Activated CD4-positive, alpha-beta T cell treated with anti-CD3 and anti-CD28 coated beads, Interleukin-2, amount 50 U/mL, for 1 hour (primary cell): ENCODE results near the gene NUTM2B.
"Not testable (repeated sequence)": the region's sequence is repeated elsewhere in the genome, so short reads cannot be mapped to it uniquely, and the experiment has no call there.

Experiments
- DNase-seq: peaks from one replicate; pipeline ENCODE4 v3.0.0-alpha.2; 2020

NUTM2B gene, protein sequence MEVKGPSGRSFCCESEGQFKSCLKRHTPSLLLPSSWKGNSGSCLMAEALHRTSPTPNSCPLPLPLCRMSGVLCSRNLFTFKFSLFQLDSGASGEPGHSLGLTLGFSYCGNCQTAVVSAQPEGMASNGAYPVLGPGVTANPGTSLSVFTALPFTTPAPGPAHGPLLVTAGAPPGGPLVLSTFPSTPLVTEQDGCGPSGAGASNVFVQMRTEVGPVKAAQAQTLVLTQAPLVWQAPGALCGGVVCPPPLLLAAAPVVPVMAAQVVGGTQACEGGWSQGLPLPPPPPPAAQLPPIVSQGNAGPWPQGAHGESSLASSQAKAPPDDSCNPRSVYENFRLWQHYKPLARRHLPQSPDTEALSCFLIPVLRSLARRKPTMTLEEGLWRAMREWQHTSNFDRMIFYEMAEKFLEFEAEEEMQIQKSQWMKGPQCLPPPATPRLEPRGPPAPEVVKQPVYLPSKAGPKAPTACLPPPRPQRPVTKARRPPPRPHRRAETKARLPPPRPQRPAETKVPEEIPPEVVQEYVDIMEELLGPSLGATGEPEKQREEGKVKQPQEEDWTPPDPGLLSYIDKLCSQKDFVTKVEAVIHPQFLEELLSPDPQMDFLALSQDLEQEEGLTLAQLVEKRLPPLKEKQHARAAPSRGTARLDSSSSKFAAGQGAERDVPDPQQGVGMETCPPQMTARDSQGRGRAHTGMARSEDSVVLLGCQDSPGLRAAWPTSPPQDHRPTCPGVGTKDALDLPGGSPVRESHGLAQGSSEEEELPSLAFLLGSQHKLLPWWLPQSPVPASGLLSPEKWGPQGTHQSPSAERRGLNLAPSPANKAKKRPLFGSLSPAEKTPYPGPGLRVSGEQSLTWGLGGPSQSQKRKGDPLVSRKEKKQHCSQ

GRCh38 chr10:79702927-79703326, at the start of gene NUTM2B:
Gene NUTM2B, plus strand, starts transcription at chr10:79703227. Its CDS starts 383 bp downstream, at chr10:79703610.
- not testable (repeated sequence) for DNase-seq

DNA sequence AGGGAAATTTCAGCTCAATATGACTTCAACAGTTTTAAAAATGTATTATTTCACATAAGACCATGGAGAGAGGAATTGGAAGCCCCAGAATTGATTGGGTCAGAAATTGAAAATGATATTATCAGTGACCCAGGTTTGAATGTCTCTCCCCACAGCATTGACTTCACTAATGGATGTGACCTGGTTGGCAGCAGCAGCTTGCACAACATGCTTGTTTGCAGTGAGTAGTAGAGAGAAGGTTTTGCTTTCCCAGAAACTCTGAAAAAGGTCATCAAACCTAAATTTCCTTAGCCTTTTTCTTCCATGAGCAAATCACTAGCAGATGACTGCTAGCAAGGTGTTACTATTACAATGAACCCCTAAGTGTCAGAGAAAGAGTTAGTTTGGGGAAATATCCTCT, 39.7 kb upstream of the NUTM2B start:
- DNase-seq = not testable (repeated sequence)

GRCh38 chr10:79664686-79665085, 38.3 kb upstream of the NUTM2B start:
- DNase-seq = not testable (repeated sequence)

DNA sequence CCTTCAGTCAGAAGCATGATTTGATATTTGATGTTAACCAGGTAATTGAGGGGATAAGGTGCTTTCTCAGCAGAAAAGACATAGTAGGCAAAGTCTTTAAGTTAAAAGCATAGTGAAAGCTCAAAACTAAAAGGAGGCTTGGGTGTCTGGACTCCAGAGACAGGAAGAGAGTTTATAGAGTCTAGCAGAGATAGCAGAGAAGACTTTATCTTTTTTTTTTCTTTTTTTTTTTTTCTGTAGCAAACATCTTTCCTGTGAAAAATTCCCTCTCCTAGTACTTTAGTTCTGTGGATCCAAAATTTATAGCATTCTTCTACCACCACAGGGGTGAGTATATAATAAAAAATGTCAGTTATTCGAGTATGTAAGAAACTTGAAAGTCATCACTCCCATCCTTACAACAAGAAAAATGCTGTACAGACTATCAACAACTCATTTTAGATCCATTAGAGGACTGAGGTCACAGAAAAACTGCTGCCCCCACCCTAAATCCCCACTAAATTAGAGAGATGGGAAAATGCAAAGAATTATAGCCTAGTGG, 33.7 kb upstream of the NUTM2B start:
- DNase-seq = not testable (repeated sequence)

GRCh38 chr10:79674878-79675277, 28.1 kb upstream of the NUTM2B start:
- not testable (repeated sequence) for DNase-seq

DNA sequence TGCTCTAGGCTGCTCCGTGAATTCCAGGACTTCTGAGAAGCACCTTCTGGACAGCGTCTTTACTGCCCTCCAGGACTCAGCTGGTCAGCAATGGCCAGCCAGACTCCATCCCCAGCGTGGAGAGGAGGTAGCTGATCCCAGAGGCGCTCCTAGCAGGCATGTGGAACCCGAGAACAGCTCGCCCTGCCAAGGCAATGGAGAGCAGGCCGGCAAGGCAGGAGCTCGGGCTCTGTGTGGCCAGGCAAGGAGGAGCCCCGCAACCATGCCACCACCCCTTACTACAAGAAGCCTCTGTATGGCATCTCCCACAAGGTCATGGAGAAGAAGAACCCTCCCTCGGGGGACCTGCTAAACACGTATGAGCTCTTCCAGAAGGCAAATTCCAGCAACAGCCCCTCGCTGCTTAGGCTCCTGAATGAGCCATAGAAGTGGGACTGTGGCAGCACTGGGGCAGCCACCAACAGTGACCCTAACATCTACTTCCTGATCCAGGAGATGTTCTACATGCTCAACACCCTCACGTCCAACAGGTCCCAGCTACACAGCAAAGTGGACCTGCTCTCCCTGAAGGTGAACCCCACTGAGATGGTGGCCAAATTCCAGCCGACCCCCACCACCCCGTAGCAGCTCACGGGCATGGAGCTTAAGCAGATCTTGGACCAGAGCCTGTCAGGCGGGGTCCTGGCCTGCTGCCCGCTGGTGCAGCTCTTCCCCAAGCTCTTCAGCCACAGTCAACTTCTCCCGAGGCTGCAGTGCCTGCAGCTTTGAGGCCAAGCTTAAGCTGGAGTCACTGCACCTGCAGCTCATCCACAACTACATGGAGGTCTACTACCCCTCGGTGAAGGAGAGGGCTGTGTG, 19.8 kb upstream of the NUTM2B start:
- not testable (repeated sequence) for DNase-seq

DNA sequence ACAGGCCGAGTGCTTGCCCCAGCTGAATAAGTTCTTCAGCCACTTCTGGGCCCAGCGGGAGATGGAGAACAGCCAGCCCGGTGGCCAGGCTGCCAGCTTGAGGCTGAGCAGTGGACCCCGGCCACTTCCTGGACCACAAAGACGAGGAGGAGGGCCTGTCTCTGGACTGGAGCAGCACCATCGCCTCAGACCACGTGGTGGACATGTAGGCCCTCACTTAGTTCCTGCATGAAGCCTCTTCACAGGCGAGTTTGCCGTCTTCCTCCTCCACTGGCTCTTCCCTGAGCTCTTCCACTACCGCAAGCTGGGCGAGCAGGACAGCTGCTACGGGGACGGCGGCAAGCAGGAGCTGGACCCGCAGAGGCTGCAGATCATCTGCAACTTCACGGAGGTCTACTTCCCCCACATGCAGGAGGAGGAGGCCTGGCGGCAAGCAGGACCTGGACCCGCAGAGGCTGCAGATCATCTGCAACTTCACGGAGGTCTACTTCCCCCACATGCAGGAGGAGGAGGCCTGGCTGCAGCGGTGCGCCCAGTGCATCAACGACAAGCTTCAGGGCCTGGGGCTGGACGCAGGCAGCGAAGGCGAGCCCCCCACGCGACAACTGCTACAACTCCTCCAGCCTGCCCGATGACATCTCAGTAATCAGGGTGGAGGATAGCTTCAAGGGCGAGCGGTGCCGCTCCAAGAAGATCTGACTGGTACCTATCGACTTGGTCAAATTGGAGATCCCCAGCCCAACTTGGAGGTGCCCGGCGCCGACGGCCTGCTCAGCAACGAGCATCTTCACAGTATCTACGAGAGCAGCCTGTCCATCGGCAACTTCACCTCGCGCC, 18.9 kb upstream of the NUTM2B start:
- DNase-seq = not testable (repeated sequence)

DNA sequence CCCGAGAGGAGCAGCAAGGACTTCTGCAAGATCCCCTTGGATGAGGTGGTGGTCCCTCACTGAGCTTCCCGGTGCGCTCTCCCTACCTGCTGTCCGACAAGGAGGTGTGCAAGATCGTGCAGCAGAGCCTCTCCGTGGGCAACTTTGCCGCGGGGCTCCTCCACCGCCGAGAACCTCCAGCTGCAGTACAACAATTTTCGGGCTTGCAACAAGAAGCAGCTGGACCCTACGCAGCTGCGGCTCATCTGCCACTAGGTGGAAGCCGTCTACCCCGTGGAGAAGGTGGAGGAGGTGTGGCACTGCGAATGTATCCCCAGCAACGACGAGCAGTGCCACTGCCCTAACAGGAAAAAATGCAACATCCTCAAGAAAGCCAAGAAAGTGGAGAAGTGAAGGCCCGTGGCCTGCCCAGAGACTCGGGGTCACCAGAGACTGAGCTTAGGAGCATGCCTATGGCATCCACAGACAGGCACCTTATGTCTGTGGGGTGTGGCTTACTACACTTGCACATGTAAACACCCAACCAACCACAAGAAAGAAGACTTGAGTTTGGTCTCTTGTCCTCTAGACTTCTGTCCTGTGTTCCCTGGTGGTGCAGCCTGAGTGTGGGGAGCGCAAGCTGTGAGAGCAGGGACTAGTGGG, 17.9 kb upstream of the NUTM2B start:
- DNase-seq = peak; percentile 23

DNA sequence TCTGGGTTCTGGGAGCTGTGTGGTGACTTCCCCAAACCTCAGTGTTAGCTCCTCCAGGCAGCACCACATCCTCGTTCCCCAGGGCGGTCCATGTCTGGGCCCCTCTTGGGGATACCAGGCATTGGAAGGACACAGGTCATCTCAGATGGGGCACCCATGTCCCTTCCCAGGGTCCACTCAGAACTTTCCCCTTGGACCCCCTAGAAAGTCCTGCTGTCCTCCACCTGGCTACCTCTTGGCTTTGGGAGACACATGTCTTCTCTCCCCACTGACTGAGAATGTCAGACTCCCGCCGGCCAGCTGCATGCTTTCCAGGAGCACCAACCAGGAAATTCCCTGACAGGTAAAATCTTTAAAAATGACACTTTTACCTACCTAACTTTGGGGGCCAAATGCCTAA, 16.4 kb upstream of the NUTM2B start:
- not testable (repeated sequence) for DNase-seq

- DNase-seq = not testable (repeated sequence)
These were observed 15.4 kb upstream of the NUTM2B start for GRCh38 chr10:79687406-79688150.

DNA sequence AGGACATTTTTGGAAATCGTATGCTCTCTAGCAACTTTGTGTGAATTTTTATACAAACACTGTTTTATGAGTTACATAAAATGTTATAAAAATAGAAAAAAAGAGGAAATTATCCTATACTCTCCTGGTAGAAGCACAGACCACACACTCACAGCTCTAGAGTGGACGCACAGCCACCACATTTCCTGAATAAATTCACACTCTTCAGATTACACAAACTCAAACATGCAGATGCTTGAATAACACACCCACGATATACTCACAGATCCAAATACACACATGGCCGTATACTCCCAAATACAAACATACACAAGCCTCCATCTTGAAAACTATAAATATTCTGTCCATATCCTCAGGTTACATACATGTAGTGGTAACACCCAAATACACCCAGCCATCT, 14.2 kb upstream of the NUTM2B start:
- not testable (repeated sequence) for DNase-seq

- DNase-seq = not testable (repeated sequence)
These were observed 6.4 kb upstream of the NUTM2B start for GRCh38 chr10:79696596-79696995.

DNA sequence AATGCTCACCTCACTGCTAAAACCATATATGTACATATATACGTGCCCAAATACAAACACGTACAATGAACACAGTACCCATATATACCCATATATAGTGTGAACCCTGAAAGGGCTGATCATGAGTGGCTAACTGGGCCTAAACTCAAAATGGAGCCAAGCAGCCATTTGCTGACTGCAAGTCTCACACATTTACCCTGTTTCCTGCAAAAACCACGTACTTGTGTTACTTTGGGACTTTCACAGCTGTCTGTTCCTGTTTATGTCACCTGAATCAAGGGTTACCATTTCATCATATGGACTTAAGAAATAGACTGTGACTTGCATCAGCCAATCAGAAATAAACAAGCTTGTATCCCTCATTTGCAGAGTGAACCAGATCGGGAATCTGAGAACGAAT, 5.9 kb upstream of the NUTM2B start:
- DNase-seq = not testable (repeated sequence)

DNA sequence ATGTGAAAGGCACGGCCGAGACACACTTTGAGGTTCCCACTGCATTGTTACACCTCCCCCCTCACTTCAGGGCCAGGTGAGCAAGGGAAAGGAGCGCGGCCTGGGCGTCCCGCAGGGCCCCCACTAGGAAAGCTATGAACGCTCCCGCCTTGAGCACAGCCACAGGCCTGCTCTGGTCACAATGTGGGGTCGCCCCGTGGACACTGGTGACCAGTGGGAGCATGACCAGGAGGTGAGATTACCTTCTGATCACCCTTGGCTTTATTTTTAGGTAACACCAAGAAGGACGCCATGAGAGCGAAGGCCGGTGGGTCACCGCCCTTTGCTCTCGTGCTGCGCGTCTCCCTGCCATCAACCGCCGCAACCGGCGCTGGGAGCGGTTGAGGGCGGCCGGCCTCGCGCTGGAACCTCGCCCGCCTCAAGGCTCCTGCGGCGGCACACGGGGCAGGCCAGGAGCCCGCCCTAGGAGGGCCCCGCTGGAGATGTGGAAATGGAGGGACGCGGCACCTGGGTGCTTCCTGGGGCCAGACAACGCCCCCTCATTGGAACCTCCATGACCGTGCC, 2.6 kb upstream of the NUTM2B start:
- not testable (repeated sequence) for DNase-seq

- DNase-seq = not testable (repeated sequence)
These were observed 4.0 kb downstream of the NUTM2B start for GRCh38 chr10:79707017-79707416.

- DNase-seq = not testable (repeated sequence)
These were observed 11.9 kb downstream of the NUTM2B start for GRCh38 chr10:79714976-79715375.

DNA sequence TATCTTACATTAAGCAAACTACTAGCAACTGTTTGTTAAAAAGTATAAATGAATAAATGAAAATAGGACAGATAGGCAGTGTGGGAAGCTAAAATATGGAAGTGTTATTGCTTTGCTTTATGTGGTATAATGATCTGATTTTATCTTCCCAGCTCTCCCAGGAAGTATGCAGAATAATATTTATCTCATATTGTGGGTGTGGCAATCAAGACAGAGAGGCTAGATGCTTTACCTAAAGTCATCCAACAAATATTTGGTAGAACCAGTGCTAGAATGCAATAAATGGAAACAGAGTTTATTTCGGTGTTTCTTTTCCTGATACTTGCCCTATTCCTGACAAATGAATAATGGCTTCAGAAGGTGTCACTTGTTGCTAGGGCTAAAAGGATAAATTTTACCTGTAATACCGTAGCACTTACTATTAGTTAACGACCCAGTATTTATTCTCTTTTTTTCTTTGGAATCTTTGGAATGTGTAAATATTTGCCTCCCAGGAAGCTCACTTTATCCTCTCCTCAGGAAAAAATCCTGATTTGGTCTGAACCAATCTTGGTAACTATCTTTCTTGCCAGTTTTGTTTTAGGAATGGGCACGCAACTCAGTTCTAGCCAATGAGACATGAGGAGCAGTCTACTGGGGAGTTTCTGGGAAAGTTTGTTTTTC, 14.0 kb downstream of the NUTM2B start:
- not testable (repeated sequence) for DNase-seq

GRCh38 chr10:79720000-79720399, 17.0 kb downstream of the NUTM2B start:
- DNase-seq = not testable (repeated sequence)

DNA sequence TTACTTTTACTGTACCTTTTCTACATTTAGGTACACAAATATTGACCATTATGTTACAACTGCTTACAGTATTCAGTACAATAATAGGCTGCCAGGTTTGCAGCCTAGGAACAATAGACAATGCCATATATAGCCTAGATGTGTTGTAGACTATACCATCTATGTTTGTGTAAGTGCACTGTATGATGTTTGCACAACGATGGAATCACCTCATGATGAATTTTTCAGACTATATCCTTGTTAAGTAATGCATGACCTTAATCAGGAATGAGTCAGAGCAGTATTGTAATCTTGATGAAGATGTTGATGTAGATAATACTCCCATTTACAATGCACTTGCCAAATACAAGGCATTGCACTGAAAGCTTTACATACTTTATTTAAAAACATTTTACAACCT, 23.6 kb downstream of the NUTM2B start:
- not testable (repeated sequence) for DNase-seq
